K562 treated with DMSO at 1 percent for 12 hours (cell line): ENCODE measurements around the gene MAGEA12. TPM values are rescaled to one million over a fixed set of nuclear protein-coding genes. Genes with fewer than 3 reads are reported as not detected.

Experiments used
- total RNA-seq: library from RNA; unstranded; fragments of 300-600 nt; gene quantifications from 2 replicates; pipeline ENCODE4 v1.2.3, GENCODE V29; 2022; ENCODE audit not compliant: insufficient read depth

MAGEA12 gene
- total RNA-seq = 75.2 and 77.3 TPM in 2 replicates

DNA sequence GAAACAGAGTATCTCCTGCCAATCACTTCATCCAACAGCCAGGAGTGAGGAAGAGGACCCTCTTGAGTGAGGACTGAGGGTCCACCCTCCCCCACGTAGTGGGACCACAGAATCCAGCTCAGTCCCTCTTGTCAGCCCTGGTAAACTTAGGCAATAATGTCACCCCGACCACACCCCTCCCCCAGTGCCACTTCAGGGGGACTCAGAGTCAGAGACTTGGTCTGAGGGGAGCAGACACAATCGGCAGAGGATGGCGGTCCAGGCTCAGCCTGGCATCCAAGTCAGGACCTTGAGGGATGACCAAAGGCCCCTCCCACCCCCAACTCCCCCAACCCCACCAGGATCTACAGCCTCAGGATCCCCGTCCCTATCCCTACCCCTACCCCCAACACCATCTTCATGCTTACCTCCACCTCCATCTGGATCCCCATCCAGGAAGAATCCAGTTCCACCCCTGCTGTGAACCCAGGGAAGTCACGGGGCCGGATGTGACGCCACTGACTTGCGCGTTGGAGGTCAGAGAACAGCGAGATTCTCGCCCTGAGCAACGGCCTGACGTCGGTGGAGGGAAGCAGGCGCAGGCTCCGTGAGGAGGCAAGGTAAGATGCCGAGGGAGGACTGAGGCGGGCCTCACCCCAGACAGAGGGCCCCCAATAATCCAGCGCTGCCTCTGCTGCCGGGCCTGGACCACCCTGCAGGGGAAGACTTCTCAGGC lies at the start of gene MAGEA12, which contains the start of gene CSAG1:
TSS of gene MAGEA12 (plus strand) at position 497 of the 715 bp plus-strand sequence. CDS start 2,405 bp downstream, outside the sequence.
TSS of gene CSAG1 (minus strand) at position 461 of the 715 bp plus-strand sequence. CDS start 1,261 bp downstream, outside the sequence.

DNA sequence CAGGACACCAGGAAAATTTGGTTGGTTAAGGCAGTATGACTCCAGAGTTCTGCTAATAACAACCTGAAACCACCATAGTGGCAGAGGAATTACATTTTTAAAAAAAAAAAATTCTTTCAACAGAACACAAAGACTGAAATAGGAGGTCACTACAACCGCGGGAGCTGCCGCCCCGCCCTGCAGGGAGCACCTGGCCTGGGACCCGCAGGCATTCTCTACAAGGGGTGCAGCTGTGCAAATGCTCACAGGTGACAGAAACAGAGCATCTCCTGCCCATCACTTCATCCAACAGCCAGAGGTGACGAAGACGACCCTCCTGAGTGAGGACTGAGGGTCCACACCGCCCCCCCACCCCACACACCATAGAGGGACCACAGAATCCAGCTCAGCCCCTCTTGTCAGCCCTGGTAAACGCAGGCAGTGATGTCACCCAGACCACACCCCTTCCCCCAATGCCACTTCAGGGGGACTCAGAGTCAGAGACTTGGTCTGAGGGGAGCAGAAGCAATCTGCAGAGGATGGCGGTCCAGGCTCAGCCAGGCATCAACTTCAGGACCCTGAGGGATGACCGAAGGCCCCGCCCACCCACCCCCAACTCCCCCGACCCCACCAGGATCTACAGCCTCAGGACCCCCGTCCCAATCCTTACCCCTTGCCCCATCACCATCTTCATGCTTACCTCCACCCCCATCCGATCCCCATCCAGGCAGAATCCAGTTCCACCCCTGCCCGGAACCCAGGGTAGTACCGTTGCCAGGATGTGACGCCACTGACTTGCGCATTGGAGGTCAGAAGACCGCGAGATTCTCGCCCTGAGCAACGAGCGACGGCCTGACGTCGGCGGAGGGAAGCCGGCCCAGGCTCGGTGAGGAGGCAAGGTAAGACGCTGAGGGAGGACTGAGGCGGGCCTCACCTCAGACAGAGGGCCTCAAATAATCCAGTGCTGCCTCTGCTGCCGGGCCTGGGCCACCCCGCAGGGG lies 35.3 kb upstream of the MAGEA12 start, which contains the start of gene MAGEA3:
TSS of gene MAGEA3 (plus strand) at position 843 of the 980 bp plus-strand sequence. CDS start 2,039 bp downstream, outside the sequence.

DNA sequence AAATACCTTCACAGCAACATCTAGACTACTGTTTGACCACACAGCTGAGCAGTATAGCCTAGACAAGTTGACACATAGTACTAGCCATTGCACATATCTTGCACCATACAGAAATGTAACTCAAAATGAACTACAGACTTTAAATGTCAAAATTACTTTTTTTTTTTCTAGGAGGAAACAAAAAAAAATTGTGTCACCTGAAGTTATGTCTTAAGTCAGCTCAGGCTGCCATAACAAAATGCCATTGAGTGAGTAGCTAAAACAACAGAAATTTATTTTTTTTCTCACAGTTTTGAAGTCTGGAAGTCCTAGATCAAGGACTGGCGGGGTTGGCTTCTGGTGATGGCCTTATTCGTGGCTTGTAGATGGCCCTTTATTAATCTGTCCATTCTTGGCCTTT lies 24.4 kb upstream of the MAGEA12 start, which contains the start of gene CSAG2:
TSS of gene CSAG2 (minus strand) at position 101 of the 400 bp plus-strand sequence. CDS start 161 bp downstream, outside the sequence.

DNA sequence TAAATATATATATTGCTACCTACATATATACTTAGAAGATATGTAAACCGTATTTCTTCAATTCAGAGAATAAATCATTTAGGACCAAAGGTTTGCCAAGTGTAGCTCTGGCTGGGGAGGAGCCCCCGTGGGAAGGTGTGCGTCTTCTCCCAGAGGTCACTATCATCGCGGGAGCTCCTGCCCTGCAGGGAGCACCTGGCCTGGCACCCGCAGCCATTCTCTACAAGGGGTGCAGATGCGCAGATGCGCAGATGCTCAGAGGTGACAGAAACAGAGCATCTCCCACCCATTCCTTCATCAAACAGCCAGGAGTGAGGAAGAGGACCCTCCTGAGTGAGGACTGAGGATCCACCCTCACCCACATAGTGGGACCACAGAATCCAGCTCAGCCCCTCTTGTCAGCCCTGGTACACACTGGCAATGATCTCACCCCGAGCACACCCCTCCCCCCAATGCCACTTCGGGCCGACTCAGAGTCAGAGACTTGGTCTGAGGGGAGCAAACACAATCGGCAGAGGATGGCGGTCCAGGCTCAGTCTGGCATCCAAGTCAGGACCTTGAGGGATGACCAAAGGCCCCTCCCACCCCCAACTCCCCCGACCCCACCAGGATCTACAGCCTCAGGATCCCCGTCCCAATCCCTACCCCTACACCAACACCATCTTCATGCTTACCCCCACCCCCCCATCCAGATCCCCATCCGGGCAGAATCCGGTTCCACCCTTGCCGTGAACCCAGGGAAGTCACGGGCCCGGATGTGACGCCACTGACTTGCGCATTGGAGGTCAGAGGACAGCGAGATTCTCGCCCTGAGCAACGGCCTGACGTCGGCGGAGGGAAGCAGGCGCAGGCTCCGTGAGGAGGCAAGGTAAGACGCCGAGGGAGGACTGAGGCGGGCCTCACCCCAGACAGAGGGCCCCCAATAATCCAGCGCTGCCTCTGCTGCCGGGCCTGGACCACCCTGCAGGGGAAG lies 19.5 kb upstream of the MAGEA12 start, which contains the start of gene MAGEA2B:
TSS of gene MAGEA2B (plus strand) at position 814 of the 973 bp plus-strand sequence. CDS start 2,479 bp downstream, outside the sequence.

DNA sequence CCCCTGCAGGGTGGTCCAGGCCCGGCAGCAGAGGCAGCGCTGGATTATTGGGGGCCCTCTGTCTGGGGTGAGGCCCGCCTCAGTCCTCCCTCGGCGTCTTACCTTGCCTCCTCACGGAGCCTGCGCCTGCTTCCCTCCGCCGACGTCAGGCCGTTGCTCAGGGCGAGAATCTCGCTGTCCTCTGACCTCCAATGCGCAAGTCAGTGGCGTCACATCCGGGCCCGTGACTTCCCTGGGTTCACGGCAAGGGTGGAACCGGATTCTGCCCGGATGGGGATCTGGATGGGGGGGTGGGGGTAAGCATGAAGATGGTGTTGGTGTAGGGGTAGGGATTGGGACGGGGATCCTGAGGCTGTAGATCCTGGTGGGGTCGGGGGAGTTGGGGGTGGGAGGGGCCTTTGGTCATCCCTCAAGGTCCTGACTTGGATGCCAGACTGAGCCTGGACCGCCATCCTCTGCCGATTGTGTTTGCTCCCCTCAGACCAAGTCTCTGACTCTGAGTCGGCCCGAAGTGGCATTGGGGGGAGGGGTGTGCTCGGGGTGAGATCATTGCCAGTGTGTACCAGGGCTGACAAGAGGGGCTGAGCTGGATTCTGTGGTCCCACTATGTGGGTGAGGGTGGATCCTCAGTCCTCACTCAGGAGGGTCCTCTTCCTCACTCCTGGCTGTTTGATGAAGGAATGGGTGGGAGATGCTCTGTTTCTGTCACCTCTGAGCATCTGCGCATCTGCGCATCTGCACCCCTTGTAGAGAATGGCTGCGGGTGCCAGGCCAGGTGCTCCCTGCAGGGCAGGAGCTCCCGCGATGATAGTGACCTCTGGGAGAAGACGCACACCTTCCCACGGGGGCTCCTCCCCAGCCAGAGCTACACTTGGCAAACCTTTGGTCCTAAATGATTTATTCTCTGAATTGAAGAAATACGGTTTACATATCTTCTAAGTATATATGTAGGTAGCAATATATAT lies 20.4 kb downstream of the MAGEA12 start, which contains the start of gene MAGEA2:
TSS of gene MAGEA2 (minus strand) at position 157 of the 965 bp plus-strand sequence. CDS start 2,479 bp downstream, outside the sequence.

GRCh38 chrX:152758918-152759317 lies 25.4 kb downstream of the MAGEA12 start, which contains the start of gene CSAG3:
TSS of gene CSAG3 (plus strand) at chrX:152759218.

GRCh38 chrX:152769549-152770289 lies 36.2 kb downstream of the MAGEA12 start, which contains the start of gene MAGEA6:
TSS of gene MAGEA6 (minus strand) at chrX:152769689. CDS start at chrX:152767650, 2,039 bp downstream.

Other genes with a start within 250 kb of the MAGEA12 start
- 0.19 and 0.53 TPM in 2 replicates for gene GABRQ, start 95.9 kb upstream of the MAGEA12 start, total RNA-seq
- gene MAGEA3, start 35.0 kb upstream of the MAGEA12 start, total RNA-seq = 133 and 144 TPM in 2 replicates
- gene CSAG2, start 24.5 kb upstream of the MAGEA12 start, total RNA-seq = not detected in 2 replicates
- 12.0 and 22.1 TPM in 2 replicates for gene MAGEA2B, start 19.1 kb upstream of the MAGEA12 start, total RNA-seq
- gene CSAG1, start within 50 bp of the MAGEA12 start, total RNA-seq = 114 and 117 TPM in 2 replicates
- gene MAGEA2, start 20.1 kb downstream of the MAGEA12 start, total RNA-seq = 35.5 and 36.9 TPM in 2 replicates
- 22.9 and 29.0 TPM in 2 replicates for gene CSAG3, start 25.5 kb downstream of the MAGEA12 start, total RNA-seq
- 95.2 and 104 TPM in 2 replicates for gene MAGEA6, start 35.9 kb downstream of the MAGEA12 start, total RNA-seq
- gene CETN2, start 97.0 kb downstream of the MAGEA12 start, total RNA-seq = 11.4 and 17.1 TPM in 2 replicates
- gene NSDHL, start 97.3 kb downstream of the MAGEA12 start, total RNA-seq = 22.6 and 27.8 TPM in 2 replicates
- gene ZNF185, start 164.3 kb downstream of the MAGEA12 start, total RNA-seq = 0.24 and 0.37 TPM in 2 replicates